Measurements from ENCODE around the gene EPOP.

DNA sequence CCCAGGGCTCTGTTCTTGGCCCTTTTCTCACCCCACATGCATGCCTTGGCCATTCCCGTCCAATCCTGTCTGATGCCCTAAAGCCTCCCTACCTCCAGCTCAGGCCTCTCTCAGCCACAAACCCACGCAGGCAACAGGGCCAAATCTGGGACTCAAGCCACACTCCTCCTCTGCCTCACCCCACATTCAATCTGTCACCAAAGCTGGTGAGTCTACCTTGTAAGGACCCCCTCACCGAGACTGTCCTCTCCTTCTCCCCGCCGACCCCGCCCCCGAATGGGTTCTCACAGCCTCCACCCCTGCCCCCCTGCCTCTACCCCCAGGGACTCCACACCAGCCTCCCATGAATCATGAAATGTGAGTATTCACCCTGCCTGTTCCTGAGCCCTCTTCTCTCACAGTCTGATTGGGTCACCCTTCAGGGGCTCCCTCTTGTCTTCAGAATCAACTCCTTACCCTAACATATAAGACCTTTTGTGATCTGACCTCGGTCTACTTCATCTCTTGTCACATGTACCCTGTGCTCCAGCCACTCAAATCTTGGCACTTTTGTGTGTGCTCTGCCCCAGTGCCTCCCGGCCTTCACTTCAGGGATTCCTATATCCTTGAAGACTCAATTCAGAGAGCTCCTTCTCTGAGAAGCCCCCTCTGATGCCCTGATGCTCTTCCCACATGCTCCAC is 10.7 kb downstream of the EPOP start:
- TF ChIP-seq, protein P1, sequence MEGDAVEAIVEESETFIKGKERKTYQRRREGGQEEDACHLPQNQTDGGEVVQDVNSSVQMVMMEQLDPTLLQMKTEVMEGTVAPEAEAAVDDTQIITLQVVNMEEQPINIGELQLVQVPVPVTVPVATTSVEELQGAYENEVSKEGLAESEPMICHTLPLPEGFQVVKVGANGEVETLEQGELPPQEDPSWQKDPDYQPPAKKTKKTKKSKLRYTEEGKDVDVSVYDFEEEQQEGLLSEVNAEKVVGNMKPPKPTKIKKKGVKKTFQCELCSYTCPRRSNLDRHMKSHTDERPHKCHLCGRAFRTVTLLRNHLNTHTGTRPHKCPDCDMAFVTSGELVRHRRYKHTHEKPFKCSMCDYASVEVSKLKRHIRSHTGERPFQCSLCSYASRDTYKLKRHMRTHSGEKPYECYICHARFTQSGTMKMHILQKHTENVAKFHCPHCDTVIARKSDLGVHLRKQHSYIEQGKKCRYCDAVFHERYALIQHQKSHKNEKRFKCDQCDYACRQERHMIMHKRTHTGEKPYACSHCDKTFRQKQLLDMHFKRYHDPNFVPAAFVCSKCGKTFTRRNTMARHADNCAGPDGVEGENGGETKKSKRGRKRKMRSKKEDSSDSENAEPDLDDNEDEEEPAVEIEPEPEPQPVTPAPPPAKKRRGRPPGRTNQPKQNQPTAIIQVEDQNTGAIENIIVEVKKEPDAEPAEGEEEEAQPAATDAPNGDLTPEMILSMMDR (conservative IDR thresholded peaks at IDR 0.05; ENCODE audit: low read length) = no peak
- TF ChIP-seq EZH2phosphoT487 (IDR thresholded peaks at IDR 0.05; ENCODE audit: borderline replicate concordance, low read depth, low read length) = no peak

All from OCI-LY7 (cell line).